DMS53 (cell line): Measurements from ENCODE around the gene RNASE4.
"Not testable (repeated sequence)": the region's sequence is repeated elsewhere in the genome, so short reads cannot be mapped to it uniquely, and the experiment has no call there.

Experiments
- DNase-seq: peaks from one replicate; lab custom pipeline; 2025; lab: John Stamatoyannopoulos, UW

Gene RNASE4

GRCh38 chr14:20683891-20684661 is at the start of gene RNASE4:
Gene RNASE4, plus strand, starts transcription at chr14:20684560. Its CDS starts 14,812 bp downstream, at chr14:20699372.
- DNase-seq: peak; percentile 60

DNA sequence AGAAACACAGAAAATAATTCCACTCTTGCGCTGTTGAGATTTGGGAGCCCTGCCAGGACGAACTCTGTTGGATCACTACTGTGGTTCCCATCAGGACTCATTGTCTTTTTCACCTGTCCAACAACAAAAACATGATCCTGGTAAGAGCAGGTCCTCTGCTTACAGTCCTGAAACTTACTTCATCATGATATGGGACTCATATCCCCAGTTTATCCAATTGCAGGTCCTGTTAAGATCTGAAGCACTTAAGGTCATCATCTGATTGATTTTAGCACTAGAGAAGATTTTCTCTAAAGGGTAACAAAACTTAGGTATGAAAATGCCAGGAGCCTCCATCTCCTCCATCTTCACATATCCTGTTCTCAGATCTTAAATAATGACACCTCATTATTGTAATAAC is 42.8 kb upstream of the RNASE4 start, which contains the start of gene OR6S1:
Gene OR6S1, minus strand, starts transcription at position 101 of the 400 bp plus-strand sequence. Its CDS starts 0 bp downstream, at position 101.
- no peak for DNase-seq

DNA sequence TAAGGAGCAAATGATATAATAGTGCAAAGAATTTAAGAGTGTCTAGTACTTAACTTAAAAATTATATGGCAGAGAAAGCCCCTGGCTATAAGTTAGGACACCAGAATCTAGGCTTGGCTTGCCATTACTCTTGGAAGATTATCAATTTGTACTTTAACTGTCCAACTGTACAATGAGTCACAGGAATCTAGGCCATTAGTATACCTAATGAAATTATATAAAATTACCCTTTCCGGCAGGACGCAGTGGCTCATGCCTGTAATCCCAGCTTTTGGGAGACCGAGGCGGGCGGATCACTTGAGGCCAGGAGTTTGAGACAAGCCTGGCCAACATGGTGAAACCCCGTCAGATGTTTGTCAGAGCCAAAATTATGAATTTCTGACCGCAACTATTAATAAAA is 42.2 kb upstream of the RNASE4 start:
- no peak for DNase-seq

DNA sequence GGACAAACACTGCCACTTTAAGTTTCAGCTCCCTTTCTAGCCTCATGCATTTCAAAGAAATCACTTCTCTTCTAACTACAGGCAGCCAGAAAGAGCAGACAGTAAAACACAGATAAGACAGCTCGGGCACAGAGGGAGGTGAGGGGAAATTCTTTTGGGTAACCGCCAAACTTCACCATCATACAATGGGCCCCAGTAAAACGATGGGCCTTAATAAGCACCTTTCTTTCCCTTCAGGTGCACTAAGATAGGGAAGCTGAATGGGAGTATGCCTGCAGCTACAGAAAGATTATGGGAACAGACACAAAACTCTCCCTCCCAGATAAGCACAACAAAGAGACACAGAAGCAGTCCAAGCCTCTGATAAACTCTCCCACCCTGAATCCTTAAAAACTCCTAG is 41.6 kb upstream of the RNASE4 start:
- not testable (repeated sequence) for DNase-seq

GRCh38 chr14:20644520-20644919 is 39.8 kb upstream of the RNASE4 start:
- no peak for DNase-seq

- DNase-seq: no peak
These were observed 38.9 kb upstream of the RNASE4 start for GRCh38 chr14:20645481-20645880.

GRCh38 chr14:20652996-20653975 is 31.1 kb upstream of the RNASE4 start:
- no peak for DNase-seq

DNA sequence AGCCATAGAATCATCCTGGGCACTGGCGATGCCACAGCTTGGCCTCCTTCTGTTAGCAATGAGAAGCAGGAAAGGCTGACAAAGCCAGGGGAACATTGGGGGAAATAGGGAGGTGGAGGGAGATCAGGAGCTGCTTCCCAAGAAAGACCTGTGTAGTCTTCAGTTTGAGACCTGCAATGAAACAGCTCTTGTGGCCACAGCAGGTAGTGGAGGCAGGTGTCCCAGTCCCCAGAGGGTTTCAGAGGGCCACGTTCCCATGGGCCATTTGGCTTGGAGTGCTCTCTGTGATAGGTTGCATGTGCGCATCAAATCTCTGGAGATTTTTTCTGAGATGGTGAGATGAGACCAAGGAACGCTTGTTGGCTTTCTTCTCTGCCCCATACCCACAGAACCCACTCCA is 28.5 kb upstream of the RNASE4 start:
- DNase-seq: no peak

DNA sequence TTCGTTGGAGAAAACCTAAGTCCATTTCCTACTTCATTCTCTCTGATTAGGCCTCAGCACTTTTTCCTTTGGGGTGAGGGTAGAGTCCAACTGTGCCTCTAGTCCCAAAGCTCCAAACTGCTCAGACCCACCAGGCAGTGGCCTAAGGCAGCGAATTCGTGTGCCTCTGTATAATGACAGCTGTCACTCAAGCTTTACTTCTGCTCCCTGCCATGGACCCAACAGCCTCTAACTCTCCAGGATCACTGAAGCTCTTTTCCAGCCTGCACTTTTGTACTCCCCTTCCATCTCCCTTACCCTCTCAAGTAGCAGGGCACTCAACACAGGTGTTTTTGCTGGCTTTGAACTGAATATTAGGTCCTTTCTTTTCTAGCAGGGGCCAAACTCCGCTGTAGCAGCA is 28.1 kb upstream of the RNASE4 start:
- no peak for DNase-seq

GRCh38 chr14:20657216-20658211 is 26.8 kb upstream of the RNASE4 start:
- DNase-seq: no peak

DNA sequence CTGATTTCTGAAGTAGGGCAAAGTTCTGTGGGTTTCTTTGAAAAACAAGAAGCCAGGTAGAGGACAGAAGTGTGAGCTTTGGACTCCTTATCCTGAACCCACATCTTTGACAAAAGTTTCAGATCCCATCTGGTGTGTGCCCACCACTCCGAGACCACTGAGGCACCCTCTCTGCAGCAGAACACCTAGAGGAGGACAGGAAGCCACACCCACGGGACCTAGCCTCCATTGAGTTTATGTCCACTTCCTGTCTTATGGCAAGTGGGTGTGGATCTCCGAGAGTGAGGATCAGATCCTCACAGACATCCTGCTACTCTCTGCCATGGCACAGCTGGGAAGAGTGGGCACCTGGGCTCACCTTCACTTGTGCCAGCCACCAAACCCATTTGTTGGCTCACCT is 26.1 kb upstream of the RNASE4 start:
- no peak for DNase-seq

DNA sequence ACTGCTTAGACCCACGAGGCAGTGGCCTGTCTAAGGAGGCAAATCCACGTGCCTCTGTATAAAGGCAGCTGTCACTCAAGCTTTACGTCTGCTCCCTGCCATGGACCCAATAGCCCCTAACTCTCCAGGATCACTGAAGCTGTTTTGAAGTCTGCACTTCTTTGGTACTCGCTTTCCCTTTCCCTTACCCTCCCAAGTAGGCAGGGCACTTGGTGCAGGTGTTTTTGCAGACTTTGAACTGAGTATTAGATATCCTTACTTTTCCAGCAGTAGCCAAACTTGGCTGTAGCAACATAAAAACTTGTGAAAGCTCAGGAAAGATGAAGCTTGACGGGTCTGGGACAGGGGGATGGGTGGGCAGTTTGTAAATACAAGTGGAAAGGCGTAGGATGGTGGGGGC is 25.0 kb upstream of the RNASE4 start:
- no peak for DNase-seq

DNA sequence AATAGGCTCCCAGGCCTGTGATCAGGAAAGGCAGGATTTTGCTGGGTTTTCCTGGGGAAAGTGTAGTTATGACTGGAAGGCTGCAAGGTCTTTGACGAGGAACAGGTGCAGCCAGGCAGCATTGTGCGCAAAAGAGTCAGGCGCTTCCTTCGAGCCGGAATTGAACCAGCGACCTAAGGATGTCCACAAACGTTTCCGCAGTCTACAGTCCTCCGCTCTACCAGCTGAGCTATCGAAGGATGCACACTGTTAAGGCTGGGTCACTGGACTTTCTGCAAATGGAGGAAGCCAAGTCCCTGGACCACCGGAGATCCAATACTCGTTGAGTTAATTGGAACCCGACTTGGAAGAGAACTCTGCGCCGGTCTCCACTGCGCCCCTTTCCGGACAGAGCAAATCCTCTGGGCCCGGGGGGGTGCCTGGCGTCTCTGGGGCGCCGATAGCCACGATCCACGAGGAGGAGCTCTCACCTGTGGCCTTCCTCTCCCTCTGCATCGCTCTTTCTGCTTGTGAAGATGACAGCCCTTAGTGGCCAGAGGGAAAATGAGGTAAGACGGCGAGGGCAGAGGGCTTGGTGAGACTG is 24.5 kb upstream of the RNASE4 start:
- no peak for DNase-seq

DNA sequence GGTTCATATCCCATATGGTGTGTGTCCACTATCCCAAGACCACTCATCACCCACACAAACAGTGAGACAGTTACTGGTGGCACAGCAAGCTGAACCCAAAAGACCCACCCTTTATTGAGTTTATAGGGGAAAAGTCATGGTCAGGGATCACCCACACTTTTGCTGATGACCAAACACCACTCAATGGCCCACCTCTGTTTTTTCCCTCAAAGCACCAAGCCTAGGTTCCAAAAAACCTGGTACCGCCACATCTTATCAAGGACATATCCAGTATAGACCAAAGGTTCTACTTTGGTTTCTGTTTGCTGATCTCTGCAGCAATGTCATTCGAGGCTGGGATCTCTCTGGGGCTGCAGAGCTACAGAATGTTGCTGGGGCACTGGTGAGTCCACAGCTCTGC is 23.2 kb upstream of the RNASE4 start:
- DNase-seq: no peak

DNA sequence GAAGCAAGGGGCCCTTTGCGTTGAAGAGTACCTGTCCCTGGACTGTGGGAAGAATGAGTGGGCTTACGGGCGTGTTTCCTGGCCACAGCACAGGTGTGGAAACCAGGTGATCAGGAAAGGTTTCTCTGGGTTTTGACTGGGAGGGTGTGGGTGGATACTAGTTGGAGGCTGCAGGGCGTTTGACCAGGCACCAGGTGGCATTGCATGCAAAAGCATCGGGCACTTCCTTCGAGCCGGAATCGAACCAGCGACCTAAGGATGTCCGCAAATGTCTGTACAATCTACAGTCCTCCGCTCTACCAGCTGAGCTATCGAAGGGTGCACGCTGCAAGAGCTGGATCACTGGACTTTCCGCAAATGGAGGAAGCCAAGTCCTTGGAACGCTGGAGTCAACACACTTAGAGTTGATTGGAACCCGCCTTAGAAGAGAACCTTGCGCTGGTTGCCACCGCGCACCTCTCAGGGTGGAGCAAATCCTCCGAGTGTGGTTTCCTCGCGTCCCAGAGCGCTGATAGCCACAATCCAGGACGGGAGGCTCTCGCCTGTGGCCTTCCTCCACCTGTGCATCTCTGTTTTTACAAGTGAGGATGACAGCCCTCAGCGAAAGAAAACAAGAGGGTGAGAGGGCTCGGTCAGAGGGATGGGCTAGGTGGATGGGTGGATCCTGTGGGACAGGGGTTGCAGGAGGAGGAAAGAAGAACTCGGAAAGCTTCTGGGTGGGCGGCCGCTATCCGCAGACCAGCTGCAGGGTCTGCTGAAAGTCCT is 21.2 kb upstream of the RNASE4 start:
- peak; percentile 28 for DNase-seq

DNA sequence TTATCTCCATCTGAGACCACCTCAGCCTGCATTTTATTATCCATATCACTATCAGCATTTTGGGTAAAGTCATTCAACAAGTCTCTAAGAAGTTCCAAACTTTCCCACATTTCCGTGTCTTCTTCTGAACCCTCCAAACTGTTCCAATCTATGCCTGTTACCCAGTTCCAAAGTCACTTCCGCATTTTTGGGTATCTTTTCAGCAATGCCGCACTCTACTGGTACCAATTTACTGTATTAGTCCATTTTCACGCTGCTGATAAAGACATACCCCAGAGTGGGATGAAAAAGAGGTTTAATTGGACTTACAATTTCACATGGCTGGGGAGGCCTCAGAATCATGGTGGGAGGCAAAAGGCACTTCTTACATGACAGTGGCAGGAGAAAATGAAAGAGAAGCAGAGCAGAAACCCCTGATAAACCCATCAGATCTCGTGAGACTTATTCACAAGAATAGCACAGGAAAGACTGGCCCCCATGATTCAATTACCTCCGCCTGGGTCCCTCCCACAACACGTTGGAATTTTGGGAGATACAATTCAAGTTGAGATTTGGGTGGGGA is 17.9 kb upstream of the RNASE4 start:
- not testable (repeated sequence) for DNase-seq

DNA sequence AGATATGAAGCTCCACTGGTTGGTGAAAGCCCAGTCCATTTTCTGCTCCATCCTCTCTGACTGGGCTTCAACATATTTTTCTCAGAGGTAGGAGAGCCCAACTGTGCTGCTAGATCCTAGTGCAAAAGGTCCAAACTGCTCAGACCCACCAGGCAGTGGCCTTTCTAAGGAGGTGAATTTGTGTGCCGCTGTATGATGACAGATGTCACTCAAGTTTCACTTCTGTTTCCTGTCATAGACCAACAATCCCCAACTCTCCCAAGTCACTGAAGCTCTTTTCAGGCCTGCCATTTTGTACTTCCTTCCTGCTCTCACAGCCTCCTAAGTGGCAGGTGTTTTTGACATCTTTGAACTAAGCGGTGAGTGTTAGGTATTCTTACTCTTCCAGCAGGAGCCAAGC is 16.4 kb upstream of the RNASE4 start:
- DNase-seq: no peak

GRCh38 chr14:20668969-20669368 is 15.4 kb upstream of the RNASE4 start:
- DNase-seq: no peak

DNA sequence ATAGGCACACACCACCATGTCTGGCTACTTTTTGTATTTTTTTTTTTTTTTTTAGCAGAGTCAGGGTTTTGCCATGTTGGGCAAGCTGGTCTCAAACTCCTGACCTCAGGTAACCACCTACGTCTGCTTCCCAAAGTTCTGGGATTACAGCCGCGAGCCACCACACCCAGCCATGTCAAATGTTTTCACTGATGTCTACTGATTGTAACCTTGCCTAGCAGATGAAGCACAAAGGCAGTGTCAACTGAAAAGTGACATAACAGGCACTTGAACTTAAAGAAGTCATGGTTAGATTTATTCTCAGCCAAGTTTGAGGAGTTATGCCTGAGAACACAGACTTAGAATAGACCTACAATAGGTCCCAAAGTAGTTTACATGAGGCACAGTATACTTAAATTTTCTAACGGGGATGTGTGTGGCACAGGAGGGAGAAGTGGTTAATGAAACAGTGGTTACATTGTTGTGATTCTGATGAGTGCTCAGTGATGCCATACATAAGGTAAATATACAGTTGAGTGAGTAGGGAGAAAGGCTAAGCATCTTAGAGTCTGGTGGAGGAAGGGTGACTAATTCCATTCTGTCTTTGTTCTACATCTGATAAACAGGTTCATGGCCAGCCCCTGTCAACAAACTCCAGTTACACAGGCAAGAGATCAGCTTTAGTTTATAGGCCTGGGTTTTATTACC is 12.6 kb upstream of the RNASE4 start:
- DNase-seq: no peak

DNA sequence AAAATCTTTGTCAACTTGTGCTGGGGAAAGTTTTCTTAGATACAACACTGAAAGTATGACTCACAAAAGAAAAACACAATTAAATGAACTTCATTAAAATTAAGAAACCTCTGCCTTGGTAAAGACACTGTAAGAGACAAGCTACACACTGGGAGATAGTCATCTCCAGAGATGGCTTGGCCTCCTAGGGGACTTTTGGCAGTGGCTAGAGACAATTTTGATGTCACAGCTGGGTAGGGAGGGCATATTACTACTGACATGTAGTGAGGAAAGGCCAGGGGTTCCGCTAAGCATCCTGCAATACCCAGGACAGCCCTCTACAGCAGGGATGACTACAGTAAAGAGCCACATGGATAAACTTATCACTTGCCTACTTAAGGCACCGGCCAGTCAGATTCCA is 8.7 kb upstream of the RNASE4 start:
- DNase-seq: no peak
